GM23248 (cell line): ENCODE results near the gene KCNRG. TPM values are rescaled to one million over a fixed set of nuclear protein-coding genes. Genes with fewer than 3 reads are reported as not detected.
"Not testable (repeated sequence)": the region's sequence is repeated elsewhere in the genome, so short reads cannot be mapped to it uniquely, and the experiment has no call there.

Experiments
- DNase-seq: peaks from one replicate; pipeline ENCODE4 v3.0.0-alpha.2; 2015
- H2AFZ ChIP-seq: fragments of 200-600 bp; sonication (generic); 2 replicates; pipeline ENCODE4 v1.6.1; 2016; ENCODE audit warnings: antibody characterized with exemption
- H3F3A ChIP-seq: fragments of 200-600 bp; sonication (generic); 2 replicates; pipeline ENCODE4 v1.6.1; 2016; ENCODE audit warnings: mild to moderate bottlenecking, antibody characterized with exemption, mixed run types; ENCODE audit not compliant: insufficient read depth
- H3K27ac ChIP-seq: fragments of 200-600 bp; sonication (generic); 2 replicates; pipeline ENCODE4 v1.5.1; 2016; ENCODE audit warnings: mild to moderate bottlenecking
- H3K27me3 ChIP-seq: fragments of 200-600 bp; sonication (generic); replicated peaks from 2 replicates; pipeline ENCODE4 v1.6.1; 2016; ENCODE audit warnings: mild to moderate bottlenecking; ENCODE audit not compliant: insufficient read depth
- H3K36me3 ChIP-seq: fragments of 200-600 bp; sonication (generic); 2 replicates; pipeline ENCODE4 v1.6.1; 2016; ENCODE audit warnings: low read depth, mild to moderate bottlenecking
- H3K4me1 ChIP-seq: fragments of 200-600 bp; sonication (generic); 2 replicates; pipeline ENCODE4 v1.6.1; 2016; ENCODE audit warnings: mild to moderate bottlenecking; ENCODE audit not compliant: insufficient read depth
- H3K4me2 ChIP-seq: fragments of 200-600 bp; sonication (generic); one replicate; pipeline ENCODE4 v1.6.1; 2016; ENCODE audit warnings: mild to moderate bottlenecking; ENCODE audit not compliant: unreplicated experiment
- H3K4me3 ChIP-seq: fragments of 200-600 bp; sonication (generic); 2 replicates; pipeline ENCODE4 v1.5.1; 2016; ENCODE audit warnings: mild to moderate bottlenecking
- H3K79me2 ChIP-seq: fragments of 200-600 bp; sonication (generic); 2 replicates; pipeline ENCODE4 v1.6.1; 2016; ENCODE audit warnings: mild to moderate bottlenecking; ENCODE audit not compliant: insufficient read depth
- H3K9ac ChIP-seq: fragments of 200-600 bp; sonication (generic); 2 replicates; pipeline ENCODE4 v1.6.1; 2016; ENCODE audit warnings: mild to moderate bottlenecking
- H3K9me2 ChIP-seq: fragments of 200-600 bp; sonication (generic); 2 replicates; pipeline ENCODE4 v1.6.1; 2016; ENCODE audit warnings: mixed run types, mild to moderate bottlenecking, moderate library complexity; ENCODE audit not compliant: insufficient read depth
- H3K9me3 ChIP-seq: fragments of 200-600 bp; sonication (generic); one replicate; pipeline ENCODE4 v1.6.1; 2017; ENCODE audit warnings: low read depth
- H4K20me1 ChIP-seq: fragments of 200-600 bp; sonication (generic); 2 replicates; pipeline ENCODE4 v1.6.0; 2016; ENCODE audit not compliant: insufficient read depth
- EZH2 ChIP-seq: fragments of 200-600 bp; sonication (generic); IDR thresholded peaks from 2 replicates; pipeline ENCODE4 v1.6.1; 2018; ENCODE audit warnings: antibody characterized with exemption, mild to moderate bottlenecking; ENCODE audit not compliant: insufficient read depth, poor library complexity, severe bottlenecking
- EZH2phosphoT487 ChIP-seq: fragments of 200-600 bp; sonication (generic); IDR thresholded peaks from 2 replicates; pipeline ENCODE4 v1.6.1; 2018; ENCODE audit warnings: antibody characterized with exemption, moderate library complexity, mild to moderate bottlenecking, low read depth; ENCODE audit not compliant: insufficient read depth
- WGBS, 2 experiments: methylation state at CpG; one replicate each; pipeline ENCODE4 v1.1.6; 2015 to 2017; ENCODE audit warnings: low lambda C conversion rate in 2 of 2, low coverage in 1 of 2; ENCODE audit errors: missing lambda C conversion rate in 2 of 2; 5-methylcytosine and 5-hydroxymethylcytosine counted together
- in situ Hi-C: fragments of 300-500 bp; cut with MboI; formaldehyde crosslinking; loops from 2 replicates; pipeline ENCODE4 v1.15.0; 2020
- polyA plus RNA-seq: library from polyadenylated mRNA; unstranded; fragments of >200 nt; fragmentation: Nextera tagmentation; extraction: Ambion mirVana; gene quantifications from 2 replicates; pipeline ENCODE4 v1.2.1, GENCODE V29; 2016
- total RNA-seq: library from RNA; depleted of rRNA; stranded (reverse); fragments of >200 nt; shearing (Covaris generic); gene quantifications from 2 replicates; pipeline ENCODE4 v1.2.3, GENCODE V29; 2014

KCNRG gene
- total and polyA plus RNA-seq, 2 experiments from 2014 or later = 0.15 to 0.97 TPM

DNA sequence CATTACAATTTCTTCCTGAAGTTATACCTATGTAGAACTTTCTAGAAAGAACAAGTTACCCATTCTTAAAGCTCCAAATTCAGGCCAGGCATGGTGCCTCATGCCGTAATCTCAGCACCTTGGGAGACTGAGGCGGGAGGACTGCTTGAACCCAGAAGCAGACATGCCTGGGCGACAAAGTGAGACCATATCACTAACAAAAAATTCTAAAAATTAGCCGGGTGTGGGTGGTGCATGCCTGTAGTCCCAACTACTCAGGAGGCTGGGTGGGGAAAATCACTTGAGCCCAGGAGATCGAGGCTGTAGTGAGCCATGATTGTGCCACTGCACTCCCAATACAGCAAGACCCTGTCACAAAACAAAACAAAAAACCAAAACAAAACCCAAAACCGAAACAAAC, 23.0 kb downstream of the KCNRG start:
- no peaks in the 10 kb centered on the region for H3K9me3 ChIP-seq
- H3K4me2 ChIP-seq = no peak overlapping the region
- H3K9me2 ChIP-seq = no peaks in the 10 kb centered on the region
- H4K20me1 ChIP-seq = no peaks in the 10 kb centered on the region
- no peaks in the 10 kb centered on the region for H3K27me3 ChIP-seq
- DNase-seq = no peak
- no peak for TF ChIP-seq EZH2phosphoT487
- 97 to 98% methylated on average over 6 of the region's 6 CpGs for WGBS, 2 experiments
- H3K27ac ChIP-seq = no peak overlapping the region
- no peak overlapping the region for H3K9ac ChIP-seq
- peaks cover 8% of the 10 kb centered on the region; the same call in 1 of the 2 replicates for H3K4me1 ChIP-seq
- in situ Hi-C loops = no loop called here
- H2AFZ ChIP-seq = no peak overlapping the region
- H3K36me3 ChIP-seq = no peaks in the 10 kb centered on the region
- H3K4me3 ChIP-seq = no peak overlapping the region
- H3F3A ChIP-seq = no peaks in the 10 kb centered on the region; the same call in none of the 2 replicates
- no peaks in the 10 kb centered on the region for H3K79me2 ChIP-seq

DNA sequence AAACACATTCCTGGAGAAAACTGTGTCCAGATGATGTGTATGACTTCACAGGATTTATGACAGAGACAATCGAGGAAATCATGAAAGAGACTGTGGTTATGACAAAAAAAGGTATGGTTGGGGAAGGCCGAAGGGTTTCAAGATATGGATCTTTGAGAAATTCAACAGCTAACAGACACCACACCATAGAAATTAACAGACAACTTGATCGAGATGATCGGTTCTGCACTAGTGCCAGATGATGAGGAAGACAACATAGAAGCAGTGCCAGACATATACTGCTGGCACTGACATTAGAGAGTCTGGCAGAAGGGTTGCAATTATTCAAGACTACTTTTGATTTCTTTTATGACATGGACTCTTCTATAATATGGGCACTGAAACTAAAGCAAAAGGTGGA, 37.2 kb downstream of the KCNRG start:
- no peaks in the 10 kb centered on the region for H4K20me1 ChIP-seq
- H3K4me2 ChIP-seq = no peak overlapping the region
- H3K79me2 ChIP-seq = peaks cover 76% of the 10 kb centered on the region
- H3K9ac ChIP-seq = no peak overlapping the region
- H3K9me3 ChIP-seq = no peaks in the 10 kb centered on the region
- no peak overlapping the region for H3K27ac ChIP-seq
- no peak for TF ChIP-seq EZH2phosphoT487
- TF ChIP-seq EZH2 = no peak
- DNase-seq = no peak
- H3F3A ChIP-seq = 0 out of 2 replicates have a peak, but pooled peaks cover 10% of the 10 kb centered on the region
- H3K4me3 ChIP-seq = no peak overlapping the region
- H3K27me3 ChIP-seq = no peaks in the 10 kb centered on the region
- WGBS, 2 experiments = 93 to 98% methylated on average over 4 of the region's 4 CpGs
- H3K9me2 ChIP-seq = no peaks in the 10 kb centered on the region
- 0 out of 2 replicates have a peak, but pooled peaks cover 8% of the 10 kb centered on the region for H3K36me3 ChIP-seq
- no peaks in the 10 kb centered on the region for H3K4me1 ChIP-seq
- H2AFZ ChIP-seq = no peak overlapping the region
- in situ Hi-C loops = no loop called here

DNA sequence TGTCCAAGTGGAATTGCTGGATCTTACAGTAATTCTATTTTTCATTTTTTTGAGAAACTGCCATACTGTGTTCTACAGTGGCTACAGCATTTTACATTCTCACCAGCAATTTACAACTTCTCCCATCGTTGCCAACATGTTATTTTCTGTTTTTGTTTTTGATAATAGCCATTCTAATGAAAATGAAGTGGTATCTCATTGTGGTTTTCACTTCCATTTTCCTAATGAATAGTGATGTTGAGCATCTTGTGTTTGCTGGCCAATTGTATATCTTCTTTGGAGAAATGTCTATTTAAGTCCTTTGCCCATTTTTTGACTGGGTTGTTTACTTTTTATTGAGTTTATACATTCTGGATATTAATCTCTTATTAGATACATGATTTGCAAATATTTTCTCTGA, 38.6 kb downstream of the KCNRG start:
- no peak overlapping the region for H3K4me3 ChIP-seq
- H3K27ac ChIP-seq = no peak overlapping the region
- no peak for DNase-seq
- H4K20me1 ChIP-seq = no peaks in the 10 kb centered on the region
- H3K4me2 ChIP-seq = no peak overlapping the region
- H3K79me2 ChIP-seq = peaks cover 88% of the 10 kb centered on the region
- no peaks in the 10 kb centered on the region for H3K4me1 ChIP-seq
- H2AFZ ChIP-seq = no peak overlapping the region
- 0 out of 2 replicates have a peak, but pooled peaks cover 8% of the 10 kb centered on the region for H3K36me3 ChIP-seq
- H3K9me2 ChIP-seq = no peaks in the 10 kb centered on the region
- no peaks in the 10 kb centered on the region for H3K9me3 ChIP-seq
- 97 to 100% methylated on average over 1 of the region's 1 CpG for WGBS, 2 experiments
- in situ Hi-C loops = no loop called here
- TF ChIP-seq EZH2 (no peak), EZH2phosphoT487 (no peak)
- 0 out of 2 replicates have a peak, but pooled peaks cover 10% of the 10 kb centered on the region for H3F3A ChIP-seq
- no peak overlapping the region for H3K9ac ChIP-seq
- no peaks in the 10 kb centered on the region for H3K27me3 ChIP-seq

DNA sequence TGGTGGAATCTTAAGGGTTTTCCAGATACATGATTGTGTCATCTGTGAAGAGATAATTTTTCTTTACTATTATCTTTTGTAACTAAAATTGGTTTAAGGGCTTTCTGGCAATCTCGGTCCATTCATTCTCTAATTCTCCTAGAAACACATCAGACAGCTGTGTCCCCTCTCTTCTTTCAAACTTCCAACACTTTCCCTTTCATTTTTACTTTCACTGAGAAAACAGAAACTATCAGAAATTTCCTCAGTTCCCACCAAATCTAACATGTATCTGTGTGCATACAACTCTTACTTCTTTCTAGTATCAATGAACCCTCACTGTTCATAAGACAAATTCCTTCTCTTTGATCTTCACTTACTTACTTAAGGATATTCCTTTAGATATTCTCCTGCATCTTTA, 40.2 kb downstream of the KCNRG start:
- Histone ChIP-seq H3K27ac (no peak overlapping the region), H3K9ac (no peak overlapping the region), H4K20me1 (no peaks in the 10 kb centered on the region), H2AFZ (no peak overlapping the region), H3F3A (0 out of 2 replicates have a peak, but pooled peaks cover 10% of the 10 kb centered on the region), H3K9me3 (no peaks in the 10 kb centered on the region), H3K4me3 (no peak overlapping the region), H3K36me3 (0 out of 2 replicates have a peak, but pooled peaks cover 8% of the 10 kb centered on the region), H3K4me1 (no peaks in the 10 kb centered on the region), H3K9me2 (no peaks in the 10 kb centered on the region), H3K27me3 (no peaks in the 10 kb centered on the region), H3K79me2 (peaks cover 93% of the 10 kb centered on the region), H3K4me2 (no peak overlapping the region)
- in situ Hi-C loops = no loop called here
- no peak for TF ChIP-seq EZH2phosphoT487
- TF ChIP-seq EZH2 = no peak
- no peak for DNase-seq
- WGBS, 2 experiments = 91 to 97% methylated on average over 1 of the region's 1 CpG

DNA sequence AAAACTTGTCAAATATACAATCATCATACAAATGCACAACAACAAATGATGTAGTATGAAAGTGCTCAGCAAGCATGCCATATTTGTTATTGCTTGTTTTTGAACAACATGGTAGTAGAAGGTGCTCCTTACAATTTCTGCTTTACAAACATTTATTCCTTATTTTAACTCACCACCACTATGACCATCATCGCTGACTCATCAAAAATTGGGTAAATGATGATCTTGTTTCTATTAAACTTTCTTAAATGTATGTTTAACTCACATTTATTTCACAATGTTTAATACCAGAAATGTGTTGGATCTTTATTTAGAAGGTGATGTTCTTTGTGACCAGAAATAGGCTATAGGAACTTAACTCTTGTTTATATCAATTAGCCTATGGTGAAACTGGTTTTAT, 45.5 kb downstream of the KCNRG start:
- Histone ChIP-seq H3K4me2 (no peak overlapping the region), H3K27me3 (no peaks in the 10 kb centered on the region), H3K4me1 (no peaks in the 10 kb centered on the region), H3K36me3 (peaks cover 2% of the 10 kb centered on the region; the same call in 1 of the 2 replicates), H3K9me3 (no peaks in the 10 kb centered on the region), H3K4me3 (no peak overlapping the region), H3K79me2 (peaks cover 85% of the 10 kb centered on the region), H2AFZ (no peak overlapping the region), H3K9me2 (no peaks in the 10 kb centered on the region), H4K20me1 (no peaks in the 10 kb centered on the region), H3F3A (no peaks in the 10 kb centered on the region), H3K27ac (no peak overlapping the region), H3K9ac (no peak overlapping the region)
- in situ Hi-C loops = no loop called here
- WGBS, 2 experiments = 95 to 98% methylated on average over 1 of the region's 1 CpG
- no peak for DNase-seq
- TF ChIP-seq EZH2phosphoT487 = no peak
- no peak for TF ChIP-seq EZH2

DNA sequence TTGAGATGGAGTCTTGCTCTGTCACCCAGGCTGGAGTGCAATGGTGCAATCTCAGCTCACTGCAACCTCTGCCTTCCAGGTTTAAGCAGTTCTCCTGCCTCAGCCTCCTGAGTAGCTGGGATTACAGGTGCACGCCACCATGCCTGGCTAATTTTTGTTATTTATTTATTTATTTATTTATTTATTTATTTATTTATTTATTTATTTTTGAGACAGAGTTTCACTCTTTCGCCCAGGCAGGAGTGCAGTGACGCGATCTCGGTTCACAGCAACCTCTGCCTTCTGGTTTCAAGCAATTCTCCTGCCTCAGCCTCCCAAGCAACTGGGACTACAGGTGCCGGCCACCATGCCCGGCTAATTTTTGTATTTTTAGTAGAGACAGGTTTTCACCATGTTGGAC, 47.1 kb downstream of the KCNRG start:
- not testable (repeated sequence) for H3K9me3 ChIP-seq

More for the DNA sequence above, 47.1 kb downstream of the KCNRG start:
- H3K9me2 ChIP-seq, H3K4me3 ChIP-seq, H2AFZ ChIP-seq, in situ Hi-C loops, H3K36me3 ChIP-seq, H3K4me2 ChIP-seq, H3K4me1 ChIP-seq, H3K27ac ChIP-seq, H4K20me1 ChIP-seq, H3K27me3 ChIP-seq, H3K9ac ChIP-seq, DNase-seq, H3F3A ChIP-seq: not testable (repeated sequence)
- WGBS, 2 experiments = 99% methylated on average over 7 of the region's 7 CpGs
- H3K79me2 ChIP-seq = peaks cover 86% of the 10 kb centered on the region
